H1 (cell line): ENCODE measurements around the gene CREB3. TPM values are rescaled to one million over a fixed set of nuclear protein-coding genes. Genes with fewer than 3 reads are reported as not detected.
A peak's percentile ranks its signal among the peaks of the same experiment; 100 is the strongest.

Experiments used
- CTCF ChIA-PET: fragments of 300-600 bp; sonication (Branson Sonifier 250); formaldehyde crosslinking; loops from one replicate; lab custom pipeline; 2021; ENCODE audit not compliant: partially characterized antibody; lab: Charles Lee
- POLR2A ChIA-PET: fragments of 300-600 bp; sonication (Branson Sonifier 250); formaldehyde crosslinking; loops from one replicate; lab custom pipeline; 2021; ENCODE audit warnings: inconsistent platforms; ENCODE audit not compliant: partially characterized antibody; lab: Charles Lee
- DNase-seq, 2 experiments: peaks; one replicate each; pipeline versions ENCODE4 v3.0.0 to v3.0.0-alpha.2; 2010 to 2022; ENCODE audit warnings: low spot score in 2 of 2, low read depth in 1 of 2, mixed read lengths in 1 of 2
- FAIRE-seq: peaks from 2 replicates; lab custom pipeline; 2011; peaks lifted over from hg19 to GRCh38; lab: Jason Lieb, UNC
- H2AFZ ChIP-seq: 2 replicates; pipeline ENCODE4 v1.8.1; 2012; ENCODE audit warnings: low read length, inconsistent platforms
- H2AK5ac ChIP-seq: 2 replicates; pipeline ENCODE4 v1.6.1; 2013; ENCODE audit warnings: low read depth, low read length
- H2BK120ac ChIP-seq: replicated peaks from 2 replicates; pipeline ENCODE3; 2013; ENCODE audit warnings: low read depth, low read length, inconsistent platforms
- H2BK12ac ChIP-seq: 2 replicates; pipeline ENCODE4 v1.6.1; 2013; ENCODE audit warnings: low read depth, low read length
- H2BK15ac ChIP-seq: 2 replicates; pipeline ENCODE4 v1.6.1; 2013; ENCODE audit warnings: low read length
- H2BK20ac ChIP-seq: 2 replicates; pipeline ENCODE4 v1.6.1; 2013; ENCODE audit warnings: low read length
- H2BK5ac ChIP-seq: 2 replicates; pipeline ENCODE4 v1.6.1; 2013; ENCODE audit warnings: low read depth, low read length
- H3K14ac ChIP-seq: 2 replicates; pipeline ENCODE4 v1.6.1; 2013; ENCODE audit warnings: inconsistent platforms; ENCODE audit not compliant: insufficient read length
- H3K18ac ChIP-seq: 2 replicates; pipeline ENCODE4 v1.6.1; 2013; ENCODE audit warnings: low read length; ENCODE audit errors: extremely low read depth
- H3K23ac ChIP-seq: 2 replicates; pipeline ENCODE4 v1.6.1; 2013; ENCODE audit warnings: inconsistent platforms; ENCODE audit not compliant: insufficient read length
- H3K23me2 ChIP-seq: 2 replicates; pipeline ENCODE4 v1.6.1; 2013; ENCODE audit warnings: low read depth, low read length
- H3K27ac ChIP-seq: 2 replicates; pipeline ENCODE4 v1.6.1; 2011; ENCODE audit warnings: low read depth, low read length, inconsistent platforms
- H3K27me3 ChIP-seq, 4 experiments: replicated peaks in 1 of 4; 1 replicate in 1 of 4; 2 replicates in 3 of 4; pipeline versions ENCODE4 v1.6.1 to v1.8.1; 2011 to 2013; ENCODE audit warnings: low read length in 3 of 4, mild to moderate bottlenecking in 3 of 4, inconsistent platforms in 2 of 4, mixed read lengths in 2 of 4, moderate library complexity in 1 of 4; ENCODE audit not compliant: control insufficient read depth in 3 of 4, insufficient read depth in 3 of 4; ENCODE audit errors: extremely low read depth in 1 of 4
- H3K36me3 ChIP-seq, 4 experiments: 2 replicates each; pipeline versions ENCODE4 v1.6.1 to v1.8.1; 2011 to 2013; ENCODE audit warnings: mild to moderate bottlenecking in 4 of 4, low read length in 3 of 4, moderate library complexity in 2 of 4, control low read depth in 1 of 4, inconsistent platforms in 1 of 4; ENCODE audit not compliant: insufficient read depth in 4 of 4, control insufficient read depth in 2 of 4
- H3K4ac ChIP-seq: replicated peaks from 2 replicates; pipeline ENCODE3; 2013; ENCODE audit warnings: low read length, low read depth, mixed read lengths, inconsistent platforms; ENCODE audit not compliant: insufficient read length
- H3K4me1 ChIP-seq, 4 experiments: replicated peaks in 1 of 4; 1 replicate in 1 of 4; 2 replicates in 3 of 4; pipeline versions ENCODE4 v1.6.1 to v1.8.1; 2011 to 2013; ENCODE audit warnings: low read length in 3 of 4, inconsistent platforms in 2 of 4, mixed read lengths in 1 of 4; ENCODE audit not compliant: insufficient read depth in 4 of 4, control insufficient read depth in 3 of 4
- H3K4me2 ChIP-seq, 2 experiments: 2 replicates each; pipeline versions ENCODE4 v1.6.1 to v1.8.1; 2011 to 2013; ENCODE audit warnings: low read depth in 2 of 2, low read length in 2 of 2, control low read depth in 1 of 2, inconsistent platforms in 1 of 2, mild to moderate bottlenecking in 1 of 2; ENCODE audit not compliant: insufficient read depth in 1 of 2
- H3K4me3 ChIP-seq, 4 experiments: fragments of 200-600, 300-600 bp in 1 of 4; sonication (generic), shearing (Covaris generic), sonication (Bioruptor Twin) in 1 of 4; 2 replicates each; pipeline versions ENCODE4 v1.5.1 to v1.8.1; 2011 to 2016; ENCODE audit warnings: low read length in 4 of 4, low read depth in 3 of 4, control low read depth in 2 of 4, inconsistent platforms in 2 of 4, mild to moderate bottlenecking in 2 of 4, mixed read lengths in 1 of 4, moderate library complexity in 1 of 4; ENCODE audit not compliant: insufficient read depth in 2 of 4; ENCODE audit errors: extremely low read depth in 1 of 4
- H3K56ac ChIP-seq: replicated peaks from 2 replicates; pipeline ENCODE3; 2013; ENCODE audit warnings: low read depth, mild to moderate bottlenecking, mixed read lengths, low read length, inconsistent platforms; ENCODE audit not compliant: insufficient read length
- H3K79me1 ChIP-seq: 2 replicates; pipeline ENCODE4 v1.6.1; 2013; ENCODE audit warnings: low read depth, low read length, control low read depth
- H3K79me2 ChIP-seq, 2 experiments: 2 replicates each; pipeline versions ENCODE4 v1.6.1 to v1.8.1; 2012 to 2013; ENCODE audit warnings: low read length in 2 of 2, mild to moderate bottlenecking in 2 of 2, inconsistent platforms in 1 of 2; ENCODE audit not compliant: insufficient read depth in 2 of 2, control insufficient read depth in 1 of 2
- H3K9ac ChIP-seq, 4 experiments: replicated peaks in 1 of 4; 1 replicate in 1 of 4; 2 replicates in 3 of 4; pipeline versions ENCODE4 v1.6.1 to v1.8.1; 2011 to 2013; ENCODE audit warnings: low read depth in 3 of 4, low read length in 3 of 4, control low read depth in 2 of 4, mild to moderate bottlenecking in 2 of 4, moderate library complexity in 2 of 4, inconsistent platforms in 1 of 4; ENCODE audit errors: extremely low read depth in 1 of 4
- H3K9me3 ChIP-seq, 2 experiments: 2 replicates each; pipeline versions ENCODE4 v1.6.1 to v1.8.1; 2012 to 2013; ENCODE audit warnings: mild to moderate bottlenecking in 2 of 2, moderate library complexity in 2 of 2, control low read depth in 1 of 2, inconsistent platforms in 1 of 2, low read depth in 1 of 2, low read length in 1 of 2, mixed read lengths in 1 of 2; ENCODE audit not compliant: insufficient read depth in 2 of 2
- H4K20me1 ChIP-seq, 2 experiments: replicated peaks in 1 of 2; 2 replicates each; pipeline versions ENCODE3 to v1.8.1; 2011 to 2013; ENCODE audit warnings: inconsistent platforms in 2 of 2, low read length in 2 of 2, mild to moderate bottlenecking in 1 of 2; ENCODE audit not compliant: insufficient read depth in 2 of 2, control insufficient read depth in 1 of 2
- H4K5ac ChIP-seq: 2 replicates; pipeline ENCODE4 v1.6.1; 2013; ENCODE audit warnings: low read length, low read depth, mixed read lengths, inconsistent platforms; ENCODE audit not compliant: insufficient read length
- H4K8ac ChIP-seq: 2 replicates; pipeline ENCODE4 v1.8.0; 2013; ENCODE audit warnings: mild to moderate bottlenecking, moderate library complexity, low read length, inconsistent platforms; ENCODE audit not compliant: insufficient read depth; ENCODE audit errors: extremely low read depth
- H4K91ac ChIP-seq: replicated peaks from 2 replicates; pipeline ENCODE3; 2013; ENCODE audit warnings: low read length, mixed read lengths, inconsistent platforms; ENCODE audit not compliant: insufficient read length
- ATF3 ChIP-seq: IDR thresholded peaks from 2 replicates; pipeline ENCODE4 v1.6.1; 2011; ENCODE audit warnings: low read depth, mild to moderate bottlenecking, low read length; ENCODE audit not compliant: insufficient read depth
- BCL11A ChIP-seq, 2 experiments: IDR thresholded peaks; one replicate each; pipeline ENCODE4 v1.6.1; 2011; ENCODE audit warnings: low read depth in 2 of 2, low read length in 2 of 2, mild to moderate bottlenecking in 2 of 2
- EP300 ChIP-seq, 2 experiments: IDR thresholded peaks; 1 replicate in 1 of 2; 2 replicates in 1 of 2; pipeline ENCODE4 v1.6.1; 2011 to 2012; ENCODE audit warnings: low read depth in 2 of 2, low read length in 2 of 2, mild to moderate bottlenecking in 2 of 2, borderline replicate concordance in 1 of 2, inconsistent platforms in 1 of 2, moderate library complexity in 1 of 2
- EZH2 ChIP-seq: fragments of 200-600 bp; sonication (generic); IDR thresholded peaks from 2 replicates; pipeline ENCODE4 v1.7.1; 2012; ENCODE audit warnings: low read depth, mild to moderate bottlenecking, moderate library complexity, low read length, inconsistent platforms; ENCODE audit not compliant: severe bottlenecking
- JUN ChIP-seq: IDR thresholded peaks from 2 replicates; pipeline ENCODE4 v1.6.1; 2011; ENCODE audit warnings: low read depth, mild to moderate bottlenecking, improper control_type of control experiment, low read length
- JUND ChIP-seq: IDR thresholded peaks from 2 replicates; pipeline ENCODE4 v1.6.1; 2011; ENCODE audit warnings: mild to moderate bottlenecking, improper control_type of control experiment, low read length
- KDM1A ChIP-seq: fragments of 200-600, 300-600 bp; sonication (generic); IDR thresholded peaks from 2 replicates; pipeline ENCODE4 v1.7.1; 2016; ENCODE audit warnings: mild to moderate bottlenecking, low read length, borderline replicate concordance
- POLR2A ChIP-seq, 2 experiments: IDR thresholded peaks; 1 replicate in 1 of 2; 2 replicates in 1 of 2; pipeline ENCODE4 v1.6.1; 2011; ENCODE audit warnings: low read depth in 2 of 2, low read length in 2 of 2, mild to moderate bottlenecking in 2 of 2; ENCODE audit errors: control extremely low read depth in 1 of 2
- YY1 ChIP-seq: IDR thresholded peaks from 2 replicates; pipeline ENCODE4 v1.6.1; 2011; ENCODE audit warnings: low read depth, mild to moderate bottlenecking, low read length
- WGBS, 2 experiments: shearing (Covaris generic) in 1 of 2; methylation state at CpG; one replicate each; pipeline versions ENCODE4 v1.1.6 to v1.1.7; 2013 to 2015; ENCODE audit warnings: low lambda C conversion rate in 2 of 2, mixed read lengths in 2 of 2, inconsistent platforms in 1 of 2, low coverage in 1 of 2, missing lambda C conversion rate in 1 of 2; ENCODE audit not compliant: insufficient replicate concordance in 2 of 2, insufficient coverage in 1 of 2, insufficient read length in 1 of 2; ENCODE audit errors: extremely low coverage in 1 of 2, missing lambda C conversion rate in 1 of 2; 5-methylcytosine and 5-hydroxymethylcytosine counted together
- polyA plus RNA-seq, 7 experiments: library from polyadenylated mRNA; depleted of rRNA in 3 of 7; stranded (reverse) in 5 of 7; unstranded in 2 of 7; fragments of >200 nt in 5 of 7; fragments of 200-250 nt in 2 of 7; gene quantifications; 1 replicate in 5 of 7; 2 replicates in 1 of 7; 4 replicates in 1 of 7; pipeline versions ENCODE4 v1.2.1 to v1.2.3, GENCODE V29; 2011 to 2013; ENCODE audit warnings: missing spikeins in 2 of 7, mixed read lengths in 2 of 7
- total RNA-seq: library from RNA; stranded (reverse); fragmentation: NEBNext Ultra II Directional; extraction: Animal tissue kit (Norgen Biotek cat#: 25700); gene quantifications from 2 replicates; pipeline ENCODE4 v1.2.1, GENCODE V29; 2021

Gene CREB3
- total and polyA plus RNA-seq, 2 of the 8 experiments (the other 6 are each of a cell fraction or from before 2014, with no cell fraction given), result 24.4 to 25.7 TPM

GRCh38 chr9:35728041-35728971 lies 4.2 kb upstream of the CREB3 start:
- FAIRE-seq, result peak; percentile 62
- no peak for TF ChIP-seq BCL11A (IDR thresholded peaks at IDR 0.05; ENCODE audit: low read depth in 2 of 2, low read length in 2 of 2)
- TF ChIP-seq YY1, result peak; percentile 54; the same call in 1 of the 2 replicates
- TF ChIP-seq JUND, result no peak
- no peak for TF ChIP-seq EP300 (IDR thresholded peaks at IDR 0.05; ENCODE audit: borderline replicate concordance in 1 of 2, low read depth in 2 of 2, low read length in 2 of 2)
- TF ChIP-seq JUN, result no peak
- TF ChIP-seq KDM1A, result no peak
- no peak for TF ChIP-seq ATF3
- peak in 1 of 2 experiments; percentile 78; a peak in 1 of 3 replicates for TF ChIP-seq POLR2A (IDR thresholded peaks at IDR 0.05; ENCODE audit: control extremely low read depth in 1 of 2, low read depth in 2 of 2, low read length in 2 of 2)
- TF ChIP-seq EZH2, result no peak

More at GRCh38 chr9:35728041-35728971, 4.2 kb upstream of the CREB3 start:
- Histone ChIP-seq H3K4me1 (peaks cover 21 to 42% (median 30%) of the 10 kb centered on the region in 4 experiments), H2BK120ac (no peak overlapping the region), H3K79me1 (peaks cover 16% of the 10 kb centered on the region), H4K8ac (0 out of 2 replicates have a peak overlapping the region, but pooled peaks have one; percentile 17), H3K23me2 (peaks cover 15% of the 10 kb centered on the region; the same call in 1 of the 2 replicates), H3K79me2 (peaks cover 2 to 54% of the 10 kb centered on the region in 2 experiments), H3K14ac (no peak overlapping the region), H2BK15ac (0 out of 2 replicates have a peak overlapping the region, but pooled peaks have one; percentile 10), H2BK20ac (peak overlapping the region; percentile 9; the same call in 1 of the 2 replicates), H2BK5ac (peak overlapping the region; percentile 88), H4K5ac (no peak overlapping the region), H3K4ac (no peak overlapping the region), H4K20me1 (peaks cover 0 to 4% of the 10 kb centered on the region in 2 experiments), H3K18ac (peak overlapping the region; percentile 74), H3K23ac (no peak overlapping the region), H3K56ac (no peak overlapping the region), H3K9ac (peak overlapping the region in 2 of 4 experiments; percentile 14 to 41; a peak in 5 of 7 replicates), H3K27me3 (no peaks in the 10 kb centered on the region), H3K4me3 (peak overlapping the region; percentile 8 to 46 (median 30); a peak in 6 of 8 replicates), H3K4me2 (peak overlapping the region; percentile 69 to 92), H3K27ac (peak overlapping the region; percentile 58), H3K36me3 (peaks cover 4 to 19% (median 12%) of the 10 kb centered on the region in 4 experiments; a peak in 7 of 8 replicates), H2AK5ac (peak overlapping the region; percentile 29; the same call in 1 of the 2 replicates), H3K9me3 (no peaks in the 10 kb centered on the region; a peak in 1 of 4 replicates), H4K91ac (peak overlapping the region; percentile 9), H2BK12ac (peak overlapping the region; percentile 98), H2AFZ (no peak overlapping the region)
- ChIA-PET CTCF (interaction anchor here (0.5 to 16.0 kb wide), 25 partner anchors 8 to 179 kb away, joined by 3 to 198 read pairs (median 7); partner anchors contain the start of genes ARHGEF39, CCDC107, GBA2 and MSMP), POLR2A (interaction anchor here (0.6 to 11.1 kb wide), 30 partner anchors 8 to 657 kb away, joined by 3 to 158 read pairs (median 4); partner anchors contain the start of genes CCDC107, GBA2, RGP1 and RMRP)
- WGBS, 2 experiments, result 33% methylated on average over 10 of the region's 10 CpGs; no CpG with 5 or more reads in 1 of the 2 experiments
- peak in 1 of 2 experiments; percentile 56 for DNase-seq
